ENCODE results near the gene CKS1B.

- TF ChIP-seq POLR2A (IDR thresholded peaks at IDR 0.05) (no peak), POLR2AphosphoS5 (IDR thresholded peaks at IDR 0.05) (no peak), CTCF (IDR thresholded peaks at IDR 0.05) (no peak), EP300 (IDR thresholded peaks at IDR 0.05) (no peak)
Observed at GRCh38 chr1:154926201-154926600, 48.3 kb upstream of the CKS1B start.
